Tibial artery (tissue), 4 donors: ENCODE results near the gene OR1D2.

Source experiments
- DNase-seq, 2 donors: peaks; one replicate each; pipeline ENCODE4 v3.0.0-alpha.2; 2019
- H3K27ac ChIP-seq, 2 donors: fragments of 200-600 bp; sonication (generic) in 1 of 2; 1 replicate in 1 of 2; 2 replicates in 1 of 2; pipeline ENCODE4 v1.5.1; 2018 to 2019; ENCODE audit warnings: mild to moderate bottlenecking in 1 of 2
- H3K27me3 ChIP-seq, 2 donors: fragments of 200-600 bp; sonication (generic) in 1 of 2; one replicate each; pipeline versions ENCODE4 v1.5.1 to v1.6.0; 2016 to 2019
- H3K36me3 ChIP-seq, 3 donors: fragments of 200-600 bp; sonication (generic) in 2 of 3; one replicate each; pipeline ENCODE4 v1.5.1; 2016 to 2019; ENCODE audit warnings: mild to moderate bottlenecking in 2 of 3
- H3K4me1 ChIP-seq, 4 donors: fragments of 200-600 bp; sonication (generic) in 2 of 4; 1 replicate in 3 of 4; 2 replicates in 1 of 4; pipeline ENCODE4 v1.5.1; 2016 to 2019
- H3K4me3 ChIP-seq, 2 donors: fragments of 200-600 bp; sonication (generic) in 1 of 2; 1 replicate in 1 of 2; 2 replicates in 1 of 2; pipeline ENCODE4 v1.5.1; 2018 to 2019; ENCODE audit warnings: mild to moderate bottlenecking in 2 of 2
- H3K9me3 ChIP-seq, 3 donors: fragments of 200-600 bp; sonication (generic) in 1 of 3; one replicate each; pipeline ENCODE4 v1.5.1; 2016 to 2019
- intact Hi-C: fragments of 100-400 bp; cut with DNase I; formaldehyde crosslinking; loops from one replicate; pipeline ENCODE4 v1.15.0; 2023; ENCODE audit warnings: low total_unique reads
- TF ChIP-seq, protein P1 (sequence below), 2 experiments: fragments of 200-600 bp in 1 of 2; fragments of 450-650 bp in 1 of 2; IDR thresholded peaks; one replicate each; pipeline ENCODE4 v1.5.1; 2017 to 2019; ENCODE audit warnings: antibody characterized with exemption in 2 of 2, mild to moderate bottlenecking in 1 of 2, moderate library complexity in 1 of 2

Gene OR1D2

GRCh38 chr17:3038941-3039340, 65.3 kb downstream of the OR1D2 start:
- Histone ChIP-seq H3K4me3 (no peak overlapping the region), H3K36me3 (no peaks in the 10 kb centered on the region), H3K27ac (no peak overlapping the region), H3K27me3 (peaks cover 0 to 9% of the 10 kb centered on the region in 2 donors), H3K9me3 (peaks cover 0 to 7% (median 4%) of the 10 kb centered on the region in 3 donors), H3K4me1 (no peaks in the 10 kb centered on the region)
- TF ChIP-seq, protein P1, sequence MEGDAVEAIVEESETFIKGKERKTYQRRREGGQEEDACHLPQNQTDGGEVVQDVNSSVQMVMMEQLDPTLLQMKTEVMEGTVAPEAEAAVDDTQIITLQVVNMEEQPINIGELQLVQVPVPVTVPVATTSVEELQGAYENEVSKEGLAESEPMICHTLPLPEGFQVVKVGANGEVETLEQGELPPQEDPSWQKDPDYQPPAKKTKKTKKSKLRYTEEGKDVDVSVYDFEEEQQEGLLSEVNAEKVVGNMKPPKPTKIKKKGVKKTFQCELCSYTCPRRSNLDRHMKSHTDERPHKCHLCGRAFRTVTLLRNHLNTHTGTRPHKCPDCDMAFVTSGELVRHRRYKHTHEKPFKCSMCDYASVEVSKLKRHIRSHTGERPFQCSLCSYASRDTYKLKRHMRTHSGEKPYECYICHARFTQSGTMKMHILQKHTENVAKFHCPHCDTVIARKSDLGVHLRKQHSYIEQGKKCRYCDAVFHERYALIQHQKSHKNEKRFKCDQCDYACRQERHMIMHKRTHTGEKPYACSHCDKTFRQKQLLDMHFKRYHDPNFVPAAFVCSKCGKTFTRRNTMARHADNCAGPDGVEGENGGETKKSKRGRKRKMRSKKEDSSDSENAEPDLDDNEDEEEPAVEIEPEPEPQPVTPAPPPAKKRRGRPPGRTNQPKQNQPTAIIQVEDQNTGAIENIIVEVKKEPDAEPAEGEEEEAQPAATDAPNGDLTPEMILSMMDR (IDR thresholded peaks at IDR 0.05), result no peak
- intact Hi-C loops, result no loop called here
- no peak for DNase-seq
